ENCODE data around the gene ZER1. TPM values are rescaled to one million over a fixed set of nuclear protein-coding genes. Genes with fewer than 3 reads are reported as not detected.

The ZER1 gene
- total and polyA plus RNA-seq, 2 of the 4 experiments (the other 2 are of a cell fraction), result 7.7 to 34.9 TPM

- H2BK15ac ChIP-seq (ENCODE audit: low read depth, low read length), result no peak overlapping the region
- no peak overlapping the region for H4K5ac ChIP-seq (ENCODE audit: low read depth, low read length)
- H3K36me3 ChIP-seq (ENCODE audit: control insufficient read depth, insufficient read depth, low read length), result peaks cover 4% of the 10 kb centered on the region
- H3K18ac ChIP-seq (ENCODE audit: low read depth, low read length), result no peak overlapping the region
- H3K9me3 ChIP-seq (ENCODE audit: control insufficient read depth, insufficient read depth, low read length), result no peaks in the 10 kb centered on the region
- intact Hi-C loops (cut with micrococcal nuclease) (no loop called here), in situ Hi-C loops (cut with MboI; ENCODE audit: low sequenced_read_pairs) (no loop called here), dilution Hi-C loops (cut with HindIII; ENCODE audit: low sequenced_read_pairs, unreplicated experiment) (no loop called here)
- H3K27me3 ChIP-seq (ENCODE audit: control insufficient read depth, insufficient read depth, low read length), result no peaks in the 10 kb centered on the region
- CTCF ChIA-PET, result no interaction called here
- DNase-seq (no peak), ATAC-seq (ENCODE audit: low read depth) (no peak)
- no peak overlapping the region for H2AK5ac ChIP-seq (ENCODE audit: low read depth, low read length)
- no peak overlapping the region for H3K56ac ChIP-seq (ENCODE audit: extremely low read depth, insufficient read depth, low read length)
- no peak overlapping the region for H2BK20ac ChIP-seq (ENCODE audit: low read depth, low read length)
- H3K9ac ChIP-seq (ENCODE audit: low read depth, low read length), result no peak overlapping the region
- no peak overlapping the region for H4K8ac ChIP-seq (ENCODE audit: low read depth in 2 of 2, low read length in 2 of 2)
- H3K79me1 ChIP-seq (ENCODE audit: low read depth in 1 of 2, low read length in 2 of 2), result peaks cover 7 to 26% of the 10 kb centered on the region in 2 experiments; a peak in 3 of 4 replicates
- no peaks in the 10 kb centered on the region; the same call in 1 of the 2 replicates for H3K9me1 ChIP-seq (ENCODE audit: insufficient read depth, low read length)
- H3K23ac ChIP-seq (ENCODE audit: low read depth, low read length), result no peak overlapping the region
- H3K4ac ChIP-seq (ENCODE audit: low read depth, low read length), result no peak overlapping the region
- TF ChIP-seq POLR2A (IDR thresholded peaks at IDR 0.05; ENCODE audit: low read depth, low read length) (no peak), RCOR1 (IDR thresholded peaks at IDR 0.05; ENCODE audit: insufficient replicate concordance, low read length) (no peak), CHD1 (IDR thresholded peaks at IDR 0.05; ENCODE audit: low read depth, low read length) (no peak), MAFK (IDR thresholded peaks at IDR 0.05; ENCODE audit: low read depth, low read length) (no peak), MXI1 (IDR thresholded peaks at IDR 0.05; ENCODE audit: borderline replicate concordance, low read depth, low read length) (no peak), MAZ (IDR thresholded peaks at IDR 0.05; ENCODE audit: borderline replicate concordance, low read depth, low read length) (no peak), RAD21 (IDR thresholded peaks at IDR 0.05; ENCODE audit: low read length) (no peak), USF2 (IDR thresholded peaks at IDR 0.05; ENCODE audit: low read depth, low read length) (no peak), CTCF (conservative IDR thresholded peaks at IDR 0.05; ENCODE audit: low read depth, low read length) (no peak)
- H4K20me1 ChIP-seq (ENCODE audit: insufficient read depth, low read length), result 0 out of 2 replicates have a peak, but pooled peaks cover 5% of the 10 kb centered on the region
- H2AK9ac ChIP-seq (replicated peaks; ENCODE audit: low read depth, low read length, poor library complexity), result no peak overlapping the region
- no peak overlapping the region for H3K4me3 ChIP-seq (ENCODE audit: insufficient read depth, low read depth, low read length)
- POLR2A ChIA-PET (ENCODE audit: unreplicated experiment), result no interaction called here
- H3K14ac ChIP-seq (replicated peaks; ENCODE audit: low read depth, low read length), result no peak overlapping the region
- peaks cover 6% of the 10 kb centered on the region for H3K4me1 ChIP-seq (ENCODE audit: control insufficient read depth, insufficient read depth, low read length)
- no CpG with 5 or more reads among the region's 6 CpGs for WGBS, 2 experiments (ENCODE audit: extremely low coverage in 2 of 2, insufficient read length in 1 of 2)
- no peak overlapping the region for H3K27ac ChIP-seq (ENCODE audit: insufficient read depth, low read length)
- no peak overlapping the region for H4K91ac ChIP-seq (ENCODE audit: insufficient read depth, low read depth, low read length)
- no peak overlapping the region for H2AFZ ChIP-seq (replicated peaks; ENCODE audit: low read length, poor library complexity)
- BruUV-seq (replicated peaks), result no TSS peak
- no peak overlapping the region for H2BK5ac ChIP-seq (ENCODE audit: low read depth, low read length, poor library complexity, severe bottlenecking)
- no peak overlapping the region for H3K4me2 ChIP-seq (ENCODE audit: low read depth, low read length)
- H2BK120ac ChIP-seq (ENCODE audit: low read depth, low read length), result no peak overlapping the region
Measured at GRCh38 chr9:128785427-128785826, 13.7 kb upstream of the ZER1 start.
